Uterus (tissue), 4 donors: ENCODE measurements around the gene PPM1M. TPM values are rescaled to one million over a fixed set of nuclear protein-coding genes. Genes with fewer than 3 reads are reported as not detected.

ENCODE experiments used
- DNase-seq, 2 donors: peaks; one replicate each; pipeline ENCODE4 v3.0.0-alpha.2; 2019 to 2020
- H3K27ac ChIP-seq, 2 donors: fragments of 200-600 bp; sonication (generic); 1 replicate in 1 of 2; 2 replicates in 1 of 2; pipeline ENCODE4 v1.5.1; 2016 to 2018
- H3K27me3 ChIP-seq, 2 donors: fragments of 200-600 bp; sonication (generic); one replicate each; pipeline ENCODE4 v1.5.1; 2018 to 2019; ENCODE audit warnings: control low read depth in 1 of 2
- H3K36me3 ChIP-seq, 2 donors: fragments of 200-600 bp; sonication (generic); one replicate each; pipeline ENCODE4 v1.5.1; 2019; ENCODE audit warnings: control low read depth in 1 of 2
- H3K4me1 ChIP-seq, 2 donors: fragments of 200-600 bp; sonication (generic); one replicate each; pipeline ENCODE4 v1.5.1; 2018 to 2019; ENCODE audit warnings: control low read depth in 1 of 2
- H3K4me3 ChIP-seq, 2 donors: fragments of 200-600 bp; sonication (generic); 1 replicate in 1 of 2; 2 replicates in 1 of 2; pipeline ENCODE4 v1.5.1; 2018 to 2019; ENCODE audit warnings: mild to moderate bottlenecking in 1 of 2
- H3K9me3 ChIP-seq, 2 donors: fragments of 200-600 bp; sonication (generic); one replicate each; pipeline ENCODE4 v1.5.1; 2019; ENCODE audit warnings: control low read depth in 1 of 2
- POLR2A ChIP-seq, 2 donors: fragments of 450-650 bp; IDR thresholded peaks; one replicate each; pipeline ENCODE4 v1.6.1; 2016; ENCODE audit warnings: antibody characterized with exemption in 2 of 2, mild to moderate bottlenecking in 1 of 2, moderate library complexity in 1 of 2
- intact Hi-C: fragments of 100-400 bp; cut with DNase I; formaldehyde crosslinking; loops from one replicate; pipeline ENCODE4 v1.15.1; 2023; ENCODE audit warnings: low total_unique reads
- microRNA counts, 2 donors: library from miRNA; unstranded; fragments of <30 nt; microRNA quantifications; one replicate each; lab custom pipeline; 2016 to 2017
- microRNA-seq: library from miRNA; unstranded; fragments of <30 nt; microRNA quantifications from one replicate; pipeline ENCODE4, GENCODE V29; 2016; ENCODE audit warnings: borderline microRNAs expressed, borderline replicate concordance
- small RNA-seq: library from RNA; depleted of rRNA; stranded (forward); fragments of <200 nt; gene quantifications from one replicate; pipeline ENCODE3, GENCODE V24; 2016
- total RNA-seq, 4 donors: library from RNA; depleted of rRNA in 3 of 4; stranded (reverse); fragments of >200 nt in 3 of 4; gene quantifications; one replicate each; pipeline versions ENCODE4 v1.1.0 to v1.2.4, GENCODE V29; 2014 to 2023
- TF ChIP-seq, protein P1 (sequence below), 4 experiments: fragments of 200-600 bp in 2 of 4; fragments of 450-650 bp in 2 of 4; sonication (generic) in 2 of 4; IDR thresholded peaks; one replicate each; pipeline ENCODE4 v1.5.1; 2016 to 2019; ENCODE audit warnings: antibody characterized with exemption in 4 of 4, mild to moderate bottlenecking in 2 of 4, moderate library complexity in 1 of 4
- donor health status: DM: yes; HTN: yes; CAD: no.

Gene PPM1M
- total RNA-seq, 4 donors from 2014 or later, result 23.9 to 32.3 (median 31.5) TPM

DNA sequence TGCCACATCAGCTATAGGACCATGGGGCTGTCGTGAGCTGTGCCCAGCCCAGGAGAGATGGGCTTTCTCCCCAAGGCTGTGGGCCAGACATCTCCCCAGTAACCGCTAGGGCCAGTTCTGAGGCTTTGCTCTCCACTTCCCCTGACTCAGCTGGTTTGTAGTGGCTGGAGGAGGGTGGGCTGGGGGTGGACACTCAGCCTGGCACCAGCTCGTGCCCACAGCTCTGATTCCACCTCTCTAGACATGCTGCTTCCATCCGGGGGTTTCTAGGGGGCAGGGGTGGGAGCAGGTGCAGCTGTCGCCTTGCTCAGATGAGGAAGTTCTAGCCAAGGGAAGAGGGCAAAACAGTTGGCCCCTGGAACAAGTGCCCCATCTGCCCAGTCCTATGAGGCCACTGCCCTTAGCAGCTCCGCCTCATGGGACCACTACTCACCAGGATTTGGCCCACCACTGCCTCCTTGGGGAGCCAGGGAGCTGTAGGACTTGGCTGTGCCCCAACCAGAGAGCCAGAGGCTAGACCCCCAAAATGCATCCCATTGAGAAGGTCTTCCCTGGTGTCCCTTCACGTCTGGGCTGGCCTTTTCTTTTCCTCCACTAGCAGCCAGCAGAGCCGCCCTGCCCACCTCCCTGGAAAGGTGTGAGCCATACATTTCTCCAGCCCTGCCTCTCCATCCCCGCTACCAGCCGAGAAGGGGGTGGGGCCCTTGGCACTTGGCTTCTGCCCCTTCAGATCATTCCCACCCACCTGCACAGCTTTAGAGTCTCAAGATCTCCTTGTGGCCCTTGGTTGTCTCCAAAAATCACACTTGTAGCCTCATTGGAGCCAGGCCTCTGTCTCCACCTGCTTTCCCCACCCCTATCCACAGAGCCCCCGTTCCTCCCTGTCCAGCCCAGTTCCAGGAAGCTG is 51.9 kb downstream of the PPM1M start:
- H3K36me3 ChIP-seq, result no peaks in the 10 kb centered on the region
- no peak for DNase-seq
- H3K27me3 ChIP-seq, result no peaks in the 10 kb centered on the region
- intact Hi-C loops, result no loop called here
- H3K4me1 ChIP-seq, result peaks cover 0 to 11% of the 10 kb centered on the region in 2 donors
- H3K9me3 ChIP-seq, result no peaks in the 10 kb centered on the region
- no peak overlapping the region for H3K4me3 ChIP-seq
- no peak for TF ChIP-seq POLR2A (IDR thresholded peaks at IDR 0.05)
- TF ChIP-seq, protein P1, sequence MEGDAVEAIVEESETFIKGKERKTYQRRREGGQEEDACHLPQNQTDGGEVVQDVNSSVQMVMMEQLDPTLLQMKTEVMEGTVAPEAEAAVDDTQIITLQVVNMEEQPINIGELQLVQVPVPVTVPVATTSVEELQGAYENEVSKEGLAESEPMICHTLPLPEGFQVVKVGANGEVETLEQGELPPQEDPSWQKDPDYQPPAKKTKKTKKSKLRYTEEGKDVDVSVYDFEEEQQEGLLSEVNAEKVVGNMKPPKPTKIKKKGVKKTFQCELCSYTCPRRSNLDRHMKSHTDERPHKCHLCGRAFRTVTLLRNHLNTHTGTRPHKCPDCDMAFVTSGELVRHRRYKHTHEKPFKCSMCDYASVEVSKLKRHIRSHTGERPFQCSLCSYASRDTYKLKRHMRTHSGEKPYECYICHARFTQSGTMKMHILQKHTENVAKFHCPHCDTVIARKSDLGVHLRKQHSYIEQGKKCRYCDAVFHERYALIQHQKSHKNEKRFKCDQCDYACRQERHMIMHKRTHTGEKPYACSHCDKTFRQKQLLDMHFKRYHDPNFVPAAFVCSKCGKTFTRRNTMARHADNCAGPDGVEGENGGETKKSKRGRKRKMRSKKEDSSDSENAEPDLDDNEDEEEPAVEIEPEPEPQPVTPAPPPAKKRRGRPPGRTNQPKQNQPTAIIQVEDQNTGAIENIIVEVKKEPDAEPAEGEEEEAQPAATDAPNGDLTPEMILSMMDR (IDR thresholded peaks at IDR 0.05), result no peak
- H3K27ac ChIP-seq, result no peak overlapping the region

DNA sequence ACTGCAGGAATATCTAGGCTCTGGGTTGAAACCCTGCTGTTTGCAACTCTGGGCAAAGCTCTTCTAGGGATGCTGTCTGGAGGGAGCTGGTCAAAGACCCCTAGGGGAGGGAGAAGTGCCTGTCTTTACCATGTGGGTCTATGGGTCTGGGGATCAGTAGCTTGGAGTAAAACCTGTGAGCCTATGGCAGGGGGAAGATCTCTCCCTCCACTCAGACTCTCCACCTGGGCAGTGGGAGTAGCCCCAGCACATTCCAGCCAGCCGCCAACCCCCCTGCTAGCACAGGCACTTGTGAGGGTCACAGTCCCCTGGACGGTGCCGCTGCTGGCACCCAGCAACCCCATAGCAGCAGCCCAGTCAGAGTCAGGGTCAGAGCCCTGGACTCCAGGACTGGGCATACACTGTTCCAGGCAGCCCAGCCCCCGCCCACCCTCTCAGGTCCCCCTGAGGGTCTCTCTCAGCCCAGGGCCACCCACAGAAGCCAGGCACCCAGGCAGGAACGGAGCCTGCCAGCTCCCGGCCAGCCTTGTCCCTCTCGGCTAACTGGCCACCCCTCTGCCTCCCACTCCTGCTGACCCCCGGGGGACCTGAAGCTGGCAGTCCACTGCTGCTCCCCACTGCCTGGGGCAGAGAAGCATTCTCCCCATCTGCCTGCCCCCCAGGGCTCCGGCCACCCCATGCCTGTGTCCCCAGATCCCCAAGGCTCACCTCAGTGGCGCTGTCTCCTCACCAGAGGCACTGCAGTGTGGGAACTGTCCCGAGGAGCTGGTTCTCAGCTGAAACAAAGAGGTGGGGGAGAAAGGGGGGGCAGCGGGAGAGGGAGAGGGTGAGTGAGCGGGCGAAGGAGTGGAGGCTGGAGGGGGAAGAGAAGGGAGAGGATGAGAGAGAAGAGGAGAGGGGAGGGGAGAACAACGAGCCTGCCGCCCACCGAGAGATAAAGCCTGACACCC is 52.9 kb downstream of the PPM1M start:
- Histone ChIP-seq H3K9me3 (no peaks in the 10 kb centered on the region), H3K4me1 (peaks cover 0 to 11% of the 10 kb centered on the region in 2 donors), H3K4me3 (no peak overlapping the region), H3K27ac (no peak overlapping the region), H3K36me3 (no peaks in the 10 kb centered on the region), H3K27me3 (no peaks in the 10 kb centered on the region)
- TF ChIP-seq POLR2A (IDR thresholded peaks at IDR 0.05), result no peak
- TF ChIP-seq, protein P1 (IDR thresholded peaks at IDR 0.05), result no peak
- intact Hi-C loops, result no loop called here
- no peak for DNase-seq

DNA sequence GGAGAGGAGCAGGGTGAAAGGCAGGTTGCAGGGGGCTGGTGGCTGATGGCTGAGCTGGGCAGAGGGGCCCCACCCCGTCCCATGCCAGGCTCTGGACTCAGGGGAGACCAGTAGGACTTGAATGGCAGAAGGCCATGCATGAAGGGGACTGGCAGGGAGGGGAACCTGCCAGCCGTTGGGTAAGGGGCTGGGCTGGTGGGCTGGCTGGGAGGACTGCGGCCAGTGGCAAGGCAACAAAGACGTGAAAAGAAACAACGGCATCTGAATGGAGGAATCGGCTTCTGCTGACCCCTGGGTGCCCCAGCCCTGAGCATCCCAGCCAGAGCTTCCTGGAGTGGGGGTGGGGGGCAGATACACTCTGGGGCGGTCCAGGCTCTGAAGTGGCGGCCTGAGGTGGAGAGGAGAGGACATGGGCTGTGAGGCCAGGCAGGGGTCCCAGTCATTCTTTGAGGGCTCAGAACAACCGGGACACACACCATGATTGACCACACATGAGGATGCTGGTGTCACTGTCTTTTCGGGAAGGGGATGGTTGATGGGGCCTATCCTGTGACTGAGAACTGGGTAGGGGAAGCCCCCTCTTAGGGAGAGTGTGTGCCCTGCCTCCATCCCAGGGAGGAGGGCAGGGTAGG is 53.8 kb downstream of the PPM1M start:
- H3K4me1 ChIP-seq, result peaks cover 0 to 11% of the 10 kb centered on the region in 2 donors
- intact Hi-C loops, result no loop called here
- H3K27me3 ChIP-seq, result no peaks in the 10 kb centered on the region
- TF ChIP-seq POLR2A (IDR thresholded peaks at IDR 0.05), result no peak
- TF ChIP-seq, protein P1 (IDR thresholded peaks at IDR 0.05), result no peak
- H3K36me3 ChIP-seq, result no peaks in the 10 kb centered on the region
- peak overlapping the region in 1 of 2 donors; percentile 31 for H3K27ac ChIP-seq
- H3K9me3 ChIP-seq, result no peaks in the 10 kb centered on the region
- H3K4me3 ChIP-seq, result no peak overlapping the region
- no peak for DNase-seq

MicroRNA genes within 50 kb of the gene (microRNA counts, 767-probe panel; counts per million panel counts)
- 9,217 to 11,566 counts per million in 2 donors for microRNA hsa-let-7g-5p (lab: Ali Mortazavi, UCI)

Small RNA genes lying within 50 kb of the gene (microRNA-seq; reads per million reads assigned to microRNA genes)
- not detected for gene MIR135A1
- gene MIRLET7G, result 182,011 reads per million, percentile 100 among the genes with 10 or more reads in this experiment

Small RNA genes lying within 50 kb of the gene (small RNA-seq; reads per million reads assigned to genes)
- not detected for gene MIR135A1
- 259 reads per million, percentile 96 among the genes with 10 or more reads in this experiment for gene MIRLET7G

Other genes starting within 250 kb of the PPM1M start
- gene RPL29, start 249.9 kb upstream of the PPM1M start, total RNA-seq, result 1,000 to 10,000 TPM in 3 of 4 donors, 100 to 1,000 TPM in 1; 696 to 2,362 (median 1,238) TPM
- gene DUSP7, start 189.2 kb upstream of the PPM1M start, total RNA-seq, result 10 to 100 TPM in 3 of 4 donors, 1 to 10 TPM in 1; 5.6 to 39.1 (median 12.3) TPM
- gene POC1A, start 91.3 kb upstream of the PPM1M start, total RNA-seq, result 1 to 10 TPM in 3 of 4 donors, not detected in 1; 1.1 to 4.8 (median 4.7) TPM
- gene ALAS1, start 47.6 kb upstream of the PPM1M start, total RNA-seq, result 10 to 100 TPM in 3 of 4 donors, 1 to 10 TPM in 1; 4.9 to 56.2 (median 36.2) TPM
- gene TLR9, start 20.1 kb upstream of the PPM1M start, total RNA-seq, result 1 to 10 TPM in 1 of 4 donors, under 1 TPM in 1, not detected in 2; 0.14 to 1.5 TPM
- 100 to 1,000 TPM in 1 of 4 donors, 10 to 100 TPM in 3; 45.9 to 105 (median 50.2) TPM for gene TWF2, start 6.6 kb upstream of the PPM1M start, total RNA-seq
- gene WDR82, start 32.9 kb downstream of the PPM1M start, total RNA-seq, result 100 to 1,000 TPM in 1 of 4 donors, 10 to 100 TPM in 3; 24.6 to 128 (median 70.3) TPM
- gene GLYCTK, start 42.1 kb downstream of the PPM1M start, total RNA-seq, result 10 to 100 TPM in 3 of 4 donors, 1 to 10 TPM in 1; 3.8 to 15.1 (median 10.8) TPM
- gene DNAH1, start 70.6 kb downstream of the PPM1M start, total RNA-seq, result 10 to 100 TPM in 2 of 4 donors, 1 to 10 TPM in 2; 5.1 to 46.2 (median 11.0) TPM
- gene BAP1, start 164.2 kb downstream of the PPM1M start, total RNA-seq, result 10 to 100 TPM; 14.6 to 66.8 (median 50.3) TPM
- 10 to 100 TPM in 1 of 4 donors, 1 to 10 TPM in 3; 1.5 to 13.4 (median 6.1) TPM for gene PHF7, start 164.9 kb downstream of the PPM1M start, total RNA-seq
- 10 to 100 TPM in 3 of 4 donors, 1 to 10 TPM in 1; 4.4 to 91.2 (median 16.7) TPM for gene SEMA3G, start 199.3 kb downstream of the PPM1M start, total RNA-seq
- gene TNNC1, start 208.3 kb downstream of the PPM1M start, total RNA-seq, result 1 to 10 TPM in 3 of 4 donors, not detected in 1; 3.0 to 4.4 (median 3.4) TPM
- 100 to 1,000 TPM in 2 of 4 donors, 10 to 100 TPM in 2; 50.0 to 157 (median 114) TPM for gene NISCH, start 209.8 kb downstream of the PPM1M start, total RNA-seq
- gene STAB1, start 249.6 kb downstream of the PPM1M start, total RNA-seq, result 100 to 1,000 TPM in 1 of 4 donors, 10 to 100 TPM in 3; 55.3 to 216 (median 78.2) TPM